ENCODE results near the gene ULK2.

The ULK2 gene

GRCh38 chr17:19799796-19800195 lies 67.9 kb downstream of the ULK2 start (continued):
- TF ChIP-seq PPARA (CRISPR knock-in tag; IDR thresholded peaks at IDR 0.05; ENCODE audit: borderline replicate concordance) = no peak
- TF ChIP-seq OSR1 (CRISPR knock-in tag; IDR thresholded peaks at IDR 0.05) = no peak
- no peak for TF ChIP-seq RARB (CRISPR knock-in tag; IDR thresholded peaks at IDR 0.05)
- TF ChIP-seq TOX (CRISPR knock-in tag; IDR thresholded peaks at IDR 0.05; ENCODE audit: borderline replicate concordance) = no peak
- no peak for TF ChIP-seq ISL1 (CRISPR knock-in tag; IDR thresholded peaks at IDR 0.05)

- TF ChIP-seq ZNF70 (CRISPR knock-in tag; IDR thresholded peaks at IDR 0.05) (no peak), GLIS3 (CRISPR knock-in tag; IDR thresholded peaks at IDR 0.05) (no peak), ZNF565 (CRISPR knock-in tag; conservative IDR thresholded peaks at IDR 0.05; ENCODE audit: low read depth) (no peak), ZFP3 (CRISPR knock-in tag; IDR thresholded peaks at IDR 0.05) (no peak), TOX (CRISPR knock-in tag; IDR thresholded peaks at IDR 0.05; ENCODE audit: borderline replicate concordance) (no peak), ARNTL (CRISPR knock-in tag; IDR thresholded peaks at IDR 0.05; ENCODE audit: borderline replicate concordance, low read depth) (no peak), CSRNP3 (CRISPR knock-in tag; IDR thresholded peaks at IDR 0.05) (no peak), ZFP30 (CRISPR knock-in tag; IDR thresholded peaks at IDR 0.05) (no peak), TCF4 (CRISPR knock-in tag; IDR thresholded peaks at IDR 0.05; ENCODE audit: borderline replicate concordance) (no peak), ZNF8 (CRISPR knock-in tag; IDR thresholded peaks at IDR 0.05) (no peak)
- TF ChIP-seq, protein P1, sequence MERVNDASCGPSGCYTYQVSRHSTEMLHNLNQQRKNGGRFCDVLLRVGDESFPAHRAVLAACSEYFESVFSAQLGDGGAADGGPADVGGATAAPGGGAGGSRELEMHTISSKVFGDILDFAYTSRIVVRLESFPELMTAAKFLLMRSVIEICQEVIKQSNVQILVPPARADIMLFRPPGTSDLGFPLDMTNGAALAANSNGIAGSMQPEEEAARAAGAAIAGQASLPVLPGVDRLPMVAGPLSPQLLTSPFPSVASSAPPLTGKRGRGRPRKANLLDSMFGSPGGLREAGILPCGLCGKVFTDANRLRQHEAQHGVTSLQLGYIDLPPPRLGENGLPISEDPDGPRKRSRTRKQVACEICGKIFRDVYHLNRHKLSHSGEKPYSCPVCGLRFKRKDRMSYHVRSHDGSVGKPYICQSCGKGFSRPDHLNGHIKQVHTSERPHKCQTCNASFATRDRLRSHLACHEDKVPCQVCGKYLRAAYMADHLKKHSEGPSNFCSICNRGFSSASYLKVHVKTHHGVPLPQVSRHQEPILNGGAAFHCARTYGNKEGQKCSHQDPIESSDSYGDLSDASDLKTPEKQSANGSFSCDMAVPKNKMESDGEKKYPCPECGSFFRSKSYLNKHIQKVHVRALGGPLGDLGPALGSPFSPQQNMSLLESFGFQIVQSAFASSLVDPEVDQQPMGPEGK (CRISPR knock-in tag; IDR thresholded peaks at IDR 0.05; ENCODE audit: borderline replicate concordance) = no peak
- TF ChIP-seq, protein P2, sequence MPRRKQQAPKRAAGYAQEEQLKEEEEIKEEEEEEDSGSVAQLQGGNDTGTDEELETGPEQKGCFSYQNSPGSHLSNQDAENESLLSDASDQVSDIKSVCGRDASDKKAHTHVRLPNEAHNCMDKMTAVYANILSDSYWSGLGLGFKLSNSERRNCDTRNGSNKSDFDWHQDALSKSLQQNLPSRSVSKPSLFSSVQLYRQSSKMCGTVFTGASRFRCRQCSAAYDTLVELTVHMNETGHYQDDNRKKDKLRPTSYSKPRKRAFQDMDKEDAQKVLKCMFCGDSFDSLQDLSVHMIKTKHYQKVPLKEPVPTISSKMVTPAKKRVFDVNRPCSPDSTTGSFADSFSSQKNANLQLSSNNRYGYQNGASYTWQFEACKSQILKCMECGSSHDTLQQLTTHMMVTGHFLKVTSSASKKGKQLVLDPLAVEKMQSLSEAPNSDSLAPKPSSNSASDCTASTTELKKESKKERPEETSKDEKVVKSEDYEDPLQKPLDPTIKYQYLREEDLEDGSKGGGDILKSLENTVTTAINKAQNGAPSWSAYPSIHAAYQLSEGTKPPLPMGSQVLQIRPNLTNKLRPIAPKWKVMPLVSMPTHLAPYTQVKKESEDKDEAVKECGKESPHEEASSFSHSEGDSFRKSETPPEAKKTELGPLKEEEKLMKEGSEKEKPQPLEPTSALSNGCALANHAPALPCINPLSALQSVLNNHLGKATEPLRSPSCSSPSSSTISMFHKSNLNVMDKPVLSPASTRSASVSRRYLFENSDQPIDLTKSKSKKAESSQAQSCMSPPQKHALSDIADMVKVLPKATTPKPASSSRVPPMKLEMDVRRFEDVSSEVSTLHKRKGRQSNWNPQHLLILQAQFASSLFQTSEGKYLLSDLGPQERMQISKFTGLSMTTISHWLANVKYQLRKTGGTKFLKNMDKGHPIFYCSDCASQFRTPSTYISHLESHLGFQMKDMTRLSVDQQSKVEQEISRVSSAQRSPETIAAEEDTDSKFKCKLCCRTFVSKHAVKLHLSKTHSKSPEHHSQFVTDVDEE (CRISPR knock-in tag; IDR thresholded peaks at IDR 0.05) = no peak
- TF ChIP-seq, protein P3, sequence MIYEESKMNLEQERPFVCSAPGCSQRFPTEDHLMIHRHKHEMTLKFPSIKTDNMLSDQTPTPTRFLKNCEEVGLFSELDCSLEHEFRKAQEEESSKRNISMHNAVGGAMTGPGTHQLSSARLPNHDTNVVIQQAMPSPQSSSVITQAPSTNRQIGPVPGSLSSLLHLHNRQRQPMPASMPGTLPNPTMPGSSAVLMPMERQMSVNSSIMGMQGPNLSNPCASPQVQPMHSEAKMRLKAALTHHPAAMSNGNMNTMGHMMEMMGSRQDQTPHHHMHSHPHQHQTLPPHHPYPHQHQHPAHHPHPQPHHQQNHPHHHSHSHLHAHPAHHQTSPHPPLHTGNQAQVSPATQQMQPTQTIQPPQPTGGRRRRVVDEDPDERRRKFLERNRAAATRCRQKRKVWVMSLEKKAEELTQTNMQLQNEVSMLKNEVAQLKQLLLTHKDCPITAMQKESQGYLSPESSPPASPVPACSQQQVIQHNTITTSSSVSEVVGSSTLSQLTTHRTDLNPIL (CRISPR knock-in tag; IDR thresholded peaks at IDR 0.05; ENCODE audit: low read depth) = no peak
- no peak for ATAC-seq
These were observed 71.3 kb downstream of the ULK2 start for GRCh38 chr17:19796457-19796856.

GRCh38 chr17:19791918-19792550 lies 75.7 kb downstream of the ULK2 start:
- no peak for ATAC-seq
- TF ChIP-seq TOX (CRISPR knock-in tag; IDR thresholded peaks at IDR 0.05; ENCODE audit: borderline replicate concordance) (no peak), ISL1 (CRISPR knock-in tag; IDR thresholded peaks at IDR 0.05) (no peak), ZNF70 (CRISPR knock-in tag; IDR thresholded peaks at IDR 0.05) (no peak), ESRRG (CRISPR knock-in tag; IDR thresholded peaks at IDR 0.05) (no peak), CSRNP3 (CRISPR knock-in tag; IDR thresholded peaks at IDR 0.05) (no peak), OSR1 (CRISPR knock-in tag; IDR thresholded peaks at IDR 0.05) (no peak), ZFP3 (CRISPR knock-in tag; IDR thresholded peaks at IDR 0.05) (no peak), GLIS3 (CRISPR knock-in tag; IDR thresholded peaks at IDR 0.05) (no peak), ZNF8 (CRISPR knock-in tag; IDR thresholded peaks at IDR 0.05) (no peak), RARB (CRISPR knock-in tag; IDR thresholded peaks at IDR 0.05) (no peak), POU6F1 (CRISPR knock-in tag; IDR thresholded peaks at IDR 0.05; ENCODE audit: borderline replicate concordance, low read depth) (no peak), CSDC2 (CRISPR knock-in tag; IDR thresholded peaks at IDR 0.05) (no peak), PPARA (CRISPR knock-in tag; IDR thresholded peaks at IDR 0.05; ENCODE audit: borderline replicate concordance) (no peak)
- TF ChIP-seq, protein P2 (CRISPR knock-in tag; IDR thresholded peaks at IDR 0.05) = no peak

Measured in SK-N-SH treated with all-trans-retinoic acid at 6 μM for 48 hours (cell line).